Smooth muscle cell (in vitro differentiated cells): ENCODE results near the gene MEIS1. TPM values are rescaled to one million over a fixed set of nuclear protein-coding genes. Genes with fewer than 3 reads are reported as not detected.

Experiments used
- DNase-seq: peaks from one replicate; lab custom pipeline; 2025; ENCODE audit not compliant: unreplicated experiment; lab: John Stamatoyannopoulos, UW
- H2AFZ ChIP-seq: fragments of 200-600 bp; sonication (generic); 2 replicates; pipeline ENCODE4 v1.6.0; 2016; ENCODE audit warnings: antibody characterized with exemption, low read depth, mild to moderate bottlenecking
- H3F3A ChIP-seq: fragments of 200-600 bp; sonication (generic); 2 replicates; pipeline ENCODE4 v1.6.0; 2017; ENCODE audit warnings: antibody characterized with exemption, low read depth
- H3K27ac ChIP-seq: fragments of 200-600 bp; sonication (generic); 2 replicates; pipeline ENCODE4 v1.5.1; 2016; ENCODE audit warnings: low read depth, mild to moderate bottlenecking
- H3K27me3 ChIP-seq: fragments of 200-600 bp; sonication (generic); 2 replicates; pipeline ENCODE4 v1.6.1; 2016; ENCODE audit warnings: low read depth, mild to moderate bottlenecking
- H3K36me3 ChIP-seq: fragments of 200-600 bp; sonication (generic); 2 replicates; pipeline ENCODE4 v1.5.1; 2016; ENCODE audit warnings: low read depth
- H3K4me1 ChIP-seq: fragments of 200-600 bp; sonication (generic); 2 replicates; pipeline ENCODE4 v1.5.1; 2016; ENCODE audit warnings: low read depth
- H3K4me2 ChIP-seq: fragments of 200-600 bp; sonication (generic); 2 replicates; pipeline ENCODE4 v1.6.0; 2016; ENCODE audit warnings: mild to moderate bottlenecking
- H3K4me3 ChIP-seq: fragments of 200-600 bp; sonication (generic); 2 replicates; pipeline ENCODE4 v1.5.1; 2016; ENCODE audit warnings: mild to moderate bottlenecking
- H3K79me2 ChIP-seq: fragments of 200-600 bp; sonication (generic); 2 replicates; pipeline ENCODE4 v1.6.0; 2016; ENCODE audit warnings: low read depth, mild to moderate bottlenecking
- H3K9ac ChIP-seq: fragments of 200-600 bp; sonication (generic); 2 replicates; pipeline ENCODE4 v1.6.0; 2016; ENCODE audit warnings: low read depth
- H3K9me3 ChIP-seq: fragments of 200-600 bp; sonication (generic); replicated peaks from 2 replicates; pipeline ENCODE4 v1.5.1; 2016; ENCODE audit warnings: low read depth
- H4K20me1 ChIP-seq: fragments of 200-600 bp; sonication (generic); 2 replicates; pipeline ENCODE4 v1.6.0; 2016; ENCODE audit warnings: low read depth
- CTCF ChIP-seq: fragments of 200-600 bp; sonication (generic); IDR thresholded peaks from 2 replicates; pipeline ENCODE4 v1.5.1; 2017; ENCODE audit warnings: borderline replicate concordance, mild to moderate bottlenecking, antibody characterized with exemption; ENCODE audit not compliant: insufficient read depth, poor library complexity, severe bottlenecking
- WGBS: methylation state at CpG from one replicate; pipeline ENCODE4 v1.1.7; 2016; ENCODE audit warnings: low lambda C conversion rate; 5-methylcytosine and 5-hydroxymethylcytosine counted together
- polyA plus RNA-seq: library from polyadenylated mRNA; unstranded; fragments of >200 nt; fragmentation: Nextera tagmentation; extraction: Ambion mirVana; gene quantifications from 2 replicates; pipeline ENCODE4 v1.2.1, GENCODE V29; 2016
- total RNA-seq: library from RNA; depleted of rRNA; stranded (reverse); fragments of >200 nt; gene quantifications from 2 replicates; pipeline ENCODE4 v1.2.3, GENCODE V29; 2014

Gene MEIS1
- total and polyA plus RNA-seq, 2 experiments from 2014 or later: 15.6 to 15.8 TPM

- Histone ChIP-seq H3K4me3 (no peak overlapping the region), H3K27me3 (no peaks in the 10 kb centered on the region), H3K4me2 (no peak overlapping the region), H2AFZ (no peak overlapping the region), H3K9me3 (no peaks in the 10 kb centered on the region), H3K27ac (no peak overlapping the region), H3F3A (no peaks in the 10 kb centered on the region), H3K4me1 (peaks cover 8% of the 10 kb centered on the region), H4K20me1 (no peaks in the 10 kb centered on the region), H3K36me3 (no peaks in the 10 kb centered on the region), H3K79me2 (peaks cover 15% of the 10 kb centered on the region), H3K9ac (no peak overlapping the region)
- no peak for DNase-seq
- TF ChIP-seq CTCF: no peak
- 80% methylated on average over 11 of the region's 11 CpGs for WGBS
Measured at GRCh38 chr2:66469214-66469902, 34.4 kb downstream of the MEIS1 start.

- Histone ChIP-seq H3K4me2 (no peak overlapping the region), H3K9me3 (no peaks in the 10 kb centered on the region), H3K79me2 (peaks cover 15% of the 10 kb centered on the region), H4K20me1 (no peaks in the 10 kb centered on the region), H2AFZ (no peak overlapping the region), H3K4me1 (peaks cover 8% of the 10 kb centered on the region), H3K9ac (no peak overlapping the region), H3F3A (no peaks in the 10 kb centered on the region), H3K36me3 (no peaks in the 10 kb centered on the region), H3K4me3 (no peak overlapping the region), H3K27ac (no peak overlapping the region), H3K27me3 (no peaks in the 10 kb centered on the region)
- no peak for DNase-seq
- TF ChIP-seq CTCF: no peak
- WGBS: 92% methylated on average over 2 of the region's 2 CpGs
Measured at GRCh38 chr2:66470199-66470598, 35.3 kb downstream of the MEIS1 start.

- DNase-seq: no peak
- H2AFZ ChIP-seq: no peak overlapping the region
- no peak for TF ChIP-seq CTCF
- H3K4me1 ChIP-seq: peaks cover 8% of the 10 kb centered on the region
- 95% methylated on average over 5 of the region's 5 CpGs for WGBS
- peaks cover 5% of the 10 kb centered on the region for H4K20me1 ChIP-seq
- H3K36me3 ChIP-seq: no peaks in the 10 kb centered on the region
- H3F3A ChIP-seq: no peaks in the 10 kb centered on the region
- H3K27ac ChIP-seq: no peak overlapping the region
- no peaks in the 10 kb centered on the region for H3K27me3 ChIP-seq
- H3K4me2 ChIP-seq: no peak overlapping the region
- H3K9ac ChIP-seq: no peak overlapping the region
- H3K79me2 ChIP-seq: peaks cover 19% of the 10 kb centered on the region
- no peak overlapping the region for H3K4me3 ChIP-seq
- no peaks in the 10 kb centered on the region for H3K9me3 ChIP-seq
Measured at GRCh38 chr2:66472225-66472843, 37.4 kb downstream of the MEIS1 start.
